HG03039 (cell line): Measurements from ENCODE around the gene OXTR.

Experiments
- ATAC-seq: cut with Tn5 transposase; IDR thresholded peaks from one replicate; pipeline ENCODE4 v1.9.1; 2021; ENCODE audit warnings: mild to moderate bottlenecking, moderate library complexity; ENCODE audit not compliant: unreplicated experiment

OXTR gene

DNA sequence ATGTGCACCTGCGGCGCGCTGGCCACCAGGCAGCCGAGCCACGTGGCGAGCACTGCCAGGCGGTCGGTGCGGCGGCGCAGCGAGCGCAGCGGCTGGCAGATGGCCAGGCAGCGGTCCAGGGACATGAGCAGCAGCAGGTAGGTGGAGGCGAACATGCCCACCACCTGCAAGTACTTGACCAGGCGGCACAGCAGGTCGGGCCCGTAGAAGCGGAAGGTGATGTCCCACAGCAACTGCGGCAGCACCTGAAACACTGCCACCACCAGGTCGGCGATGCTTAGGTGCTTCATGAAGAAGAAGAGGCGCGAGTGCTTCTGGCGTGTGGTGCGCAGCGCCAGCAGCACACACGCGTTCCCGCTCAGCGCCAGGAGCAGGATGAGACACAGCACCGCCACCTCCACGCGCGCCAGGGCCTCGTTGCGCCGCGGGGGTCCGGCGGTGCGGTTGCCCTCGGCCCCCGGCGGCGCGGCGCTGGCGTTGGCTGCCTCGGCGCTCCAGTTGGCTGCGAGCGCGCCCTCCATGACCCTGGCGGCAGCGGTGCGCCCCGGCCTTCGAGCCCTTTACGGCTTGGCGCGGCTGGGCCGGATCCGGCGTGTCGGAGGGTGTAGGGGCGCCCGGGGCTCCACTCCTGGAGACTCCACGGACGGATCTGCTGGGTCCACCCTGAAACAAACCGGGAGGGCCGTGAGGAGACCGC is 1.6 kb downstream of the OXTR start:
- ATAC-seq: no peak

DNA sequence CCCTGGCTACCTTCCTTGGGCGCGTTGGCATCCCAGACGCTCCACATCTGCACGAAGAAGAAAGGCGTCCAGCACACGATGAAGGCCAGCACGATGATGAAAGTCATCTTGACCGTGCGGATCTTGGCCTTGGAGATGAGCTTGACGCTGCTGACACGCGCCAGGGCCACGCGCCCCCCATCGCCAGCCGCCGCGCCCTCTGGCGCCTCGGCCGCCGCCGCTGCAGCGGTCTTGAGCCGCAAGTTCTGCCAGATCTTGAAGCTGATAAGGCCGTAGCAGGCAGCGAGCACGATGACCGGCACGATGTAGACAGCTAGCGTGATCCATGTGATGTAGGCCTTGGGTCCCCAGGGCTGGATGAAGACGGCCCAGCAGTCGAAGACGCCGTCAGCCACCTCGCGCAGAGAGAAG is 2.2 kb downstream of the OXTR start:
- no peak for ATAC-seq

DNA sequence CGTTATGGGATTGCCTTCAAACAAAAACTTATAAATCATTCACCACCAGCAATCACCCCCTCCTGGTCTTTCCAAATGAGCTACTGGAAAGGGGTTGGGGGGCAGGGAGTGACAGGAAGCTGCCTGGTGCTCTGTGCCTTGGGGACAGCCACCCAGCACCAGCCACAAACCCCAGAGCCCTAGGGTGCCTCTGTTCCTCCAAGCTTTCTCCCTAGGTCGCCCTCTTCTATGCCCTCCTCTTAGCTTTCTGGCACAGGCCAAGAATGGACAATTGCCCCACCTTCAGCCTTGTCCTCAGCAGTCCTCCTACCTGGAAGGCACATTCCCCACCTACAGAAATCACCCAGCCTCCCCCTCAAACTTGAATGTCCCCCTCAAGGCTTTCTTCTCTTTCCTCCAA is 3.3 kb downstream of the OXTR start:
- no peak for ATAC-seq

DNA sequence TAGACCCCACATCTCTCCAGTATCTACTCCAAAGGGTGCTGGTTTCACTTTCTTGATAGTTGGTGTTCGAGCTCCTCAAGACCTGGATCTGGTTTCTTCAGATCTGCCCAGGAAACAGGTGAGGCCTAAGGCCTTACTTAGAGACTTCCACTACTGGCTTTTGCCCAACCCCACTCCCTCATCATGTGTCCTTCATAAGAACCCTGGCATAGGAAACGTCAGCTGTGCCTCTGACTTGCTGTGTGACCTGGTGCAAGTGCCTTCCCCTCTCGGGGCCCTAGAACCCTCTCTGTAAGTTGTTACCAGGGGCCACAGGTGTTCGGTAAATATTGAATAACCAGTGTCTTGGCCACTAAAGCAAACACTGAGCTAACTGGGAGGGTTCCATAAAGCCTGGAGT is 3.9 kb downstream of the OXTR start:
- ATAC-seq: no peak

DNA sequence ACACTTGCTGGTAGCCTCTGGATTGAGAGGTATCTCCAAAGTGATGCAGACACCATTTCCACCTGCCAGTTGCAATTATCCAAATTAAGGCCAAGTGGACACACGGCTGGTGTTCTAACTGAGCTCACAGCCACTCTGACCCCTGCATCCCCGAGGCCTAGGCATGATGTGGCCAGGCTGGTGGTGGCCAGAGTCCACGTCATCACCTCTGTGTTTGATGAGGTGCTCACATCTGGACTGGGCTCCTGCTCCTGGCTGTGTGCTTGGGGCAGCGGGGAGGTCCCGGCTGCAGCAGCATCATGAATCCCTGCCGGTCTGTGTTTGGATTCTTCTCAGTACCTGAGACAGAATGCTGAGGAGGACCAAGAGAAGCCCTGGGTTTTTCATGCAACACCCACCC is 4.9 kb downstream of the OXTR start:
- ATAC-seq: no peak

DNA sequence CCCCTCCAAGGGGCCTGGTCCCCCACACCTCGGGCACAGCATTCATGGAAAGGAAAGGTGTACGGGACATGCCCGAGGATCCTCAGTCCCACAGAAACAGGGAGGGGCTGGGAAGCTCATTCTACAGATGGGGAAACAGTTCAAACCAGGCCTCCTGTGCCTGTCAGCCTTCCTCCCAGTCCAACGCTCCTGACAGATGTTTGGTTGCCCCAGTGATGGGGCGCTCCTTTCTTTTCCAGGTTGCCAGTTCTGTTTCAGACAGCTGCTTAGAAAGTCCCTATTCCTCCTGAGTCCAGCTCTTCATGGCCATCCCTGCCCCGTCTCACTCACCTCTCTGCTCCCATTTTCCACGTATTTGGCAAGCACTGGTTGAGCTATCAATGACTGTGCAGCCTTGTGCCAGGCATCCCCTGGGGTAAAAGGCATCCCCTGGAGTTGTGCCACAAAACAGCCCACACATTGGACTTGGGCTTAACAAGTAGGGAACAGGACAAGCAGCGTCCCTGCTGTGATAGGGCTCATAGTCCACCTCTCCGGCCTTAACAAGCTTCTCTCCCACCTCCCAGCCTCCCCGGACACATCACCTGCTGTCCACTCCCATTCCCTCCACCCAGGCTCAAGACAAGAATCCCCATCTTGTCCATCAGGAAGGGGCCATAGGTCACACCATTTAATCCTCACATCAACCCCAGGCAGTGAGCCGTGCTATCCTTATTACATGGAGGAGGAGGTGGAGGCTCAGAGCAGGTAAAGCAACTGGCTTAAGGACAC is 6.6 kb downstream of the OXTR start:
- ATAC-seq: no peak

DNA sequence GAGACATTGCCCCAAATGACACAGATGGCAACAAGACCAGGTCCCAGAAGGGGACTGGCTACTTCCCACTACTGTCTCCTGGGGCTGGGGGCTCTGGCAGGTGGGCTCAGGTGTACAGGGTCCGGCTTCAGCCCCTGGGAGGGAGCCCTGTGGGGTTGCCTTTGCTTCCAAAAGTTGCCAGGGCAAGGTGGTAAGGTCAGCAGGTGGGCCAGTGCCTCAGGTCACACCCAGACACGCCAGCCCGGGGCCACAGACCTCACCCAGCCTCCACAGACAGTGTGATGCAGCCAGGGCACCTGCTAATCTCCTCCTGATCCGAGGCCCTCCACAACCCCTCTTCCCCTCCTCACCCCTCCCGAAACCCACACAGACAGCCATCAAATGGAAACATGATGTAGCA is 7.5 kb downstream of the OXTR start:
- no peak for ATAC-seq

DNA sequence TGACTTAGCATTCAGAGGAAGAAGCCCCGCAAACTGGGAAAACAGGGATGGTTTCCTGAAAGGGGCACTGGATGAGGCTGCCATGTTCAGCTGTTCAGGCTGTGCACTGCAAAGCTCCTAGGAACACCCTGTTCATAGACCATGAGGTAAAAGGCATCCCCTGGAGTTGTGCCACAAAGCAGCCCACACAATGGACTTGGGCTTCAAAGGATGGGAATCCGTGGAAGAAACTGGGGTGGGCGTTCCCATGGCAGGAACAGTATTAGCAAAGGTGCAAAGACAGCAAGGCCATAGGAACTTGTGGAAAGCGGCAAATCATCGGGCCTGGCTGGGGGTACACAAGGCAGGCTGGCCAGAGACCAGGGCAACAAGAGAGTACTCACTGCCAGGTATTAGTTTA is 8.9 kb downstream of the OXTR start:
- no peak for ATAC-seq

DNA sequence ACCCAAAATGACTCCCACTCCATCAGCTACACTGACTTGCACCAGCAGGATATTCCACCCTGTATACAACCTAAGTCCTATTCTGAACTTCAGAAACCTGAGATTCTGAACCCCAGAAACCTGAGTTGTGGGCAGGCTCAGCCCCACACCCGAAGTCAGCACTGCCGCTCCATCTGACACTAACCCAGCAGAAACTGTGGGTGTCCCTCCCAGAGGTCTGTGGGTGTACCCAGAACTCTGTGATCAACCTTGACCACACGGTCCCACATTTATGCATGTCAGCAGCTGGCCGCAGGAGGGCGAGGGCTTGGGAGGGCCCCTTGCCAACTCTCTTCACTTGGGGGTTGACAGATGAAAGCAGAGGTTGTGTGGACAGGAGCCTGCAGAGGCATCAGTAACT is 9.3 kb downstream of the OXTR start:
- ATAC-seq: no peak

DNA sequence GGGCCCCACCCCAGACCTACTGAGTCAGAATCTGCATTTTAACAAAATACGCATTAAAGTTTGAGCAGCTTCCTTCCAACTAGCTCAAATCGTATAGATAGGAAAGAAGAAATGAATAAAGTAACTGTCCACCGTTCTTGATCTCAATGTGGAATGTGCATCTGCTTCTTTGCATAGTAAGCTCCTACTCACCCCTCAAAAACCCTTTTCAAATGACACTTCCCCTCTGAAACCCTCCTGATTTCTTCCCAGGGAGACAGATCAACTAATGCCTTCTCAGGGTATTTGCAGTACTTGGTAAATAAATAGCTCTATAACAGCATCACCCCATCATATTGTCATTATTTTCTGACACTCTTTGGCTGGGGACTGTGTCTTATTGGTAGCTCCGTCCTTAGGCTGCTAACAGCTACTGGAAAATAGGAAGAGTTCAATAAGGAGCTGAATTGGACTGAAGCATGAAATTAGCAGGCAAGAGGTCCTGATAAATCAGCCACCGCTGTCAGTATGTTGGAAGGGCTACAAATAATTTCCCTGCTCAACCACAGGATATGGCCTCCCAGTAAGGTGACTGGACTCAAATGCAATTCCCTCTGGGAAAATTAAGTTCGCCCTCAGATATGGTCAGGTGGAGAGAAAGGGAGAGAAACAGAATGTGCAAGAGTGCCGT is 10.2 kb downstream of the OXTR start:
- no peak for ATAC-seq

DNA sequence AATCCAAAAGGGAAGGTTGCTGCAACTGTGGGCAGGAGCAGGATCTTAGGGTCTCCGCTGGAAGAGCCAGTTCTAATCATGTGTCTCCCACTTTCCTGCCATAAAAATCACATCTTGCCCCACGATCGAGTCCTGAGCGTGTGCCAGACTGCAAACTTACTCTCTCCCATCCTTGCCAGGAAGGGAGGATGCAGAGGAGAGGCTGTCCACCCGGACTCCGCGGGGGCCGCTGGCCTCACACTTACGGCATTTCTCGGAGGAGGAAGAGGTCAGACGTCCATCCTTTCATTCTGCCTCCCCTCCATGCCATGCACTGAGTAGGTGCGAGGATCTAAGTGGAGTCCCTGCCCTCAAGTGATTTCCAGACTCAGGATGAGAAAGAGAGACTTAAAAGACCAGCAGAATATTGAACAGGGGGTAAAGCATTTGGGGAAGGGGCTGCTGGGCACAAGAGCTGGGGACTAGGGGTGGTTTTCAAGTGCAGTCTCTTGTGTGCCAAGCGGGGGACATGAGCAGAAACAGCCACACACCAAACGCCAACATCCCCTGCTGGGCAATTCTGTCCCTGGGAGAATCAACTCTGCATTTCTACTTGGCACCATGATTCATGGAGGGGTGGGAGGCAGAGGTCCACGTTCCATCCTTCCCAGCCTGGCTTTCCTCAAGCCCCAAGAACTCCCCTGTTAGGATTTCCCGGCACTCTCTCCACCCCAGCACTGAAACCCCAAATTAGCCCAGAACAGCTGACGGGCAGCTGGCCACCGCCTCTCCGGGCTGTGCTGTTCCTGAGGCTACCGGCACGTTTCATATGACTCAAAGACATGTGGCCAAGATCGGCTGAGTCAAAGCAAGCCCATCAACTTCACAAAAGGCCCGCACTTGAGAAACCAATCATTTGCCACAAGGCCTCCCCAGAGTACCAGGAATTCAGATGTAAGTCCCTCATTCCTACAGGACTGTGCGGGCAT is 11.6 kb downstream of the OXTR start:
- no peak for ATAC-seq

DNA sequence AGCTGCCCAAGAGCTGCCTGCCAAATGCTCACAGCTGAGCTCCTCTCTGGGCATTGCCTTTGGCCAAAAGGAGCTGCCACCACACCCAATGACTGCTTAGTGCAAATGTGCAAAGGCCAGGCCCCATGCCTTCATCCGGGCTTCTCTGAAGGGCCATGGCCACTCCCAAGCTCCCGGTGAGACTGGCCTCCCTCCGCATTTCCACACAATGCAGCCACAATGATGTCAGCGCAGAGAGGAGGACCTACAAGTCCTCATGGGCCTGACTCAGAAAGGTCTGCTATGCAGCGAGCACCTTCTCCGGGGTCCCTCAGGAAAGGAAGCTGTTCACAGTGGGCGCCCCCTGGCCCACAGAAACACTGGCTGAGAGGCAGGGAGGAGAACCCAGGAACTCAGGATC is 12.7 kb downstream of the OXTR start:
- ATAC-seq: no peak

DNA sequence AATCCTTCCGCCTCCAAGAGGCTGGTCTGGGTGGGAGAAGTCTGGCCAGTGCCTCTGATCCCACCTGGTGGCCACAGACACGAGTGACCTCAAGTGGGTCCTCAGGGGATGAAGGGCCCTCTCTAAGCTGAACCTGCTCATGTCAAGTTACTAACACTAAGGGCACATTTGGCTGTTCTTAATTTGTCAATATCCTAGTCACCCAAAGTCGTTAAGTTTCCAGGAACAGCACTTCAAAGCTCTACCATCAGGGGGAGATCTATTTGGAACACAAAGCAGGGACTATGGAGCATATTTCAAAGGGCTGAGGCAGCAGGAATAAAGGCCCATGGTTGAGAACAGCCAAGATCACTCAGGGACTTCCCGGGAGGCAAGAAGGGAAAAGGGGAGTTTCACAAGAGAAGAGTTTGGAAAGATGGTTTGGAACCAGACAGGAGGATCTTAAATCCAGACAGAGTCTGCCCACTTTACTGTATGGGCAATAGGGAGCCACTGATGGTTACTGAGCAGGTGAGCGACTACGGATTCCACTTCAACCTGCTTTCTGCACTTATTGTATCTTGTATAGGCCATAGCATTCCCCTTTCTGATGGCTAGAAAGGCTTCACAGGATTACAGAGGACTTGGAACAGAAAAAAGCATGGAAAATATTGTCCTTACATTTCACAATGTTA is 13.7 kb downstream of the OXTR start:
- no peak for ATAC-seq

DNA sequence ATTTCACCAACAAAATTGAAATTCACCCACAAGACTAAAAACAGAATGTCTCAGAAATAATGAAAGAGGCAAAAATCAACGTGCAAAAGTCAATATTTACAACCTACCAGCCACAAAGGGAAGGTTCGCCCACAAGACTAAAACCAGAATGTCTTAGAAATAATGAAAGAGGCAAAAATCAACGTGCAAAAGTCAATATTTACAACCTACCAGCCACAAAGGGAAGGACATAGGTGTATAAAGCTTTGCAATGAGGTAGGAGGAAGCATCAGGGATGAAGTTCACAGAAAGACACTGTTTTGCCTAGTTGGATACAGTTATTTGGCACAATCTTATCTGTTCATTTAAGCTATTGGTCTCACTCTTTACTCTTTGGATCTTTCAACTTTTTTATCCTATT is 14.3 kb downstream of the OXTR start:
- ATAC-seq: no peak

DNA sequence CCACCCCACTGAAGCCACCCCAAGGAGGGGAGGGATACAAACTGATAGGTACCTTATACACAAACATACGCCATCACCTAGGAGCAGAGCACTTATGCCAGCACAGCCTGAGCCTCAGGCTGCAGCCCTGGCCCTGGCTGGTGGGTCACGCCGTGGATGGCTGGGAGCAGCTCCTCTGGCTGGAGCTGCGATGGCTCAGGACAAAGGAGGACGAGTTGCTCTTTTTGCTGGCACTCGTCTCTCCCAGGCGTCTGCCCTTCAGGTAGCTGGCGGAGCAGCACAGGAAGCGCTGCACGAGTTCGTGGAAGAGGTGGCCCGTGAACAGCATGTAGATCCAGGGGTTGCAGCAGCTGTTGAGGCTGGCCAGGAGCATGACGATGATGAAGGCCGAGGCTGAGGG is 16.6 kb downstream of the OXTR start:
- no peak for ATAC-seq

DNA sequence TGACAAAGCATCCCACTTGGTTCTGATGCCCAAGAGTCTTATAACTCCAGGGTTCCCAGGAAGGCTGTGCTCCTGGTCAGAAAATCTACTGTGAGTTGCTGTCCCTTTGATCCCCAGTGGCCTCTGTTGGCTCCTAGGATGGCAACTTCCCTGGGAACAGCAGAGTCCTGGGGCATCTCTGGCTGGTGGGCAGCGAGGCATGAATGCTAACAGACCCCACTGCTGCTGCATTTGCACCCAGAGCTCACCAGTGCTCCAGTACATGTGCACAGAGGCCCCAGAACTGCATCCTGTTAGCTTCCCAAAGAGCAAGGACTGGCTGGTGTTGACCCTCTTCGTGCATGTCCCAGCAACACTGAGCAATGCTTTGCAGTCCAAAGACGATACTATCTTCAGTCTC is 20.1 kb downstream of the OXTR start:
- no peak for ATAC-seq

DNA sequence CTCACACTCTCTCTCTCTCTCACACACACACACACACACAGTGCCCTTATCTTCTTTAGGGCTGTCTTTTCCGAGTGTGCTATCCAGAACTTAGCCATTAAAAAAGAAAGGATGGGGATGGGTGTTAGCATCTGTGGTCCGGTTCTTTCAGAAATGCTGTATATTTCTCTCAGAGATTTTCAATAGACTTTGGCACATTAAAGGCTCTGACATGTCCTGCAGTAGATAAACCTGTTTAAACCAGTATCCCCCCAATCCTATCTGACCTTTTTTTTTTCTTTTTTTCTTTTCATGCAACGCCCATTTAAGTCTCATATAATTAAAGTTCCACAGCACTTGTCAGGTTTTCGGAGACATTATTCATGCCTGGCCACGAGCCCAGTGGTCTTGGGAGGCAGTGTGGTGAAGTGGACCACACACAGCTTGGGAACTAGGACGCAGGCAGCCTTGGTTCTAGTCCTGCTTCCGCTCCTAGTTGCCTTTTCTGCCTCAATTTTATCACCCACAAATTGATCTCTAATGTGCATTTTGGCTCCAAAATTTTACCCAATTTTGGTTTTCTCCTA is 22.6 kb downstream of the OXTR start:
- ATAC-seq: no peak

DNA sequence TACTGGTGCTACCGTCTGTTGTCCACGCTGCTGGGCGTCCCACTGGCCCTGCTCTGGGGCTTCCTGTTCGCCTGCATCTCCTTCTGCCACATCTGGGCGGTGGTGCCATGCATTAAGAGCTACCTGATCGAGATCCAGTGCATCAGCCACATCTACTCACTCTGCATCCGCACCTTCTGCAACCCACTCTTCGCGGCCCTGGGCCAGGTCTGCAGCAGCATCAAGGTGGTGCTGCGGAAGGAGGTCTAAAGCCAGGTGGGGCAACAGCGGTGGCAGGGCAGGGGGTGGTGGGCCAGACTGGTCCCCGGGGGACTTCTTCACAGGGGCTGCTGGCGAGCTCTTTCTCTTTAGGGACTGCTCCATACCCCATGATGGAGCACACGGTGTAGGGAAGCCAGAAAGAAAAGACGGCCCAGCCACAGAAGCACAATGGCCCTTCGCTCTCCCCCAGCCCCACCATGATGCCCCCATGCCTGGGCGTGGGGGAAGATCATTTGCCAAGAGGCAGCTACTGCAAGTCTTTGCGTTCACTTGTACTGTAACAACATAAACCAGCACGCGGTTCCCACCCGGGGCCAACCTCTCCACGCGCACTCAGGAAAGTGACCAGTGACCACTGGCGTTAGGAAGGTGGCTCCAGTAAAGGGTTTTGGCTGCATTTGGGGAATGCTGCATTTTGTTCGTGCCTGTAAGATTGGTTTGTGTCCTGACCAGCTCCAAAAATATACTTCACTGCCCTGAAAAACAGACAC is 23.6 kb downstream of the OXTR start:
- ATAC-seq: no peak

DNA sequence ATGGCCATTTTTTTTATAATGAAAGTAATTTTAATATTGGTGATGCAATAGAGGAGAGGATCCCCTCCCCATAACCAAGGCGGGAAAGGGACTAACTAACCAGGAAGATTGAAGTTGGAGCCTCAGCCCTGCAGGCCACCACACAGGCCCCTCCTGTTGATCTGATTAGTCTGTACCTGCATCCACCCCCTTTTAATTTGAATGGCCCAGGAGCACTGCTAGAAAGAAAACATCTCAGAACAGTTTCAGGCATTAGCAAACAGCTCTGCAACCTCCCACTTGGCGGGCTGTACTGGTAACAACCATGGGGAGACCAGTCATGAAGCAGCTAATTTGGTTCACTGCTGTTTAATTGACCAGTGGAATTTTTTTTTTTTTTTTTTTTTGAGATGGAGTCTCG is 25.5 kb downstream of the OXTR start:
- no peak for ATAC-seq
